ENCODE measurements around the gene SIAE. TPM values are rescaled to one million over a fixed set of nuclear protein-coding genes. Genes with fewer than 3 reads are reported as not detected.

Gene SIAE
- total RNA-seq = 14.9 and 19.1 TPM in 2 replicates

GRCh38 chr11:124673333-124674167 is at the start of gene SIAE, which contains the start of gene SPA17:
SIAE (minus strand) TSS chr11:124673739; CDS start chr11:124673708, 31 bp downstream.
SPA17 (plus strand) TSS chr11:124673904; CDS start chr11:124675265, 1,361 bp downstream.

GRCh38 chr11:124622531-124623451 is 50.7 kb downstream of the SIAE start, which contains the start of gene TBRG1:
TBRG1 (plus strand) TSS chr11:124622864; CDS start chr11:124623084, 220 bp downstream.

GRCh38 chr11:124611064-124611463 is 62.5 kb downstream of the SIAE start, which contains the start of gene PANX3:
PANX3 (plus strand) TSS chr11:124611428; CDS start chr11:124611557, 129 bp downstream.

Other genes with a start within 250 kb of the SIAE start
- not detected in 2 replicates for gene OR8B4, start 248.9 kb downstream of the SIAE start, total RNA-seq
- gene OR8B8, start 228.0 kb downstream of the SIAE start, total RNA-seq = not detected in 2 replicates
- gene OR8B12, start 130.1 kb downstream of the SIAE start, total RNA-seq = not detected in 2 replicates
- not detected in 2 replicates for gene OR8A1, start 103.7 kb downstream of the SIAE start, total RNA-seq
- gene PANX3, start 62.3 kb downstream of the SIAE start, total RNA-seq = not detected in 2 replicates
- gene TBRG1, start 50.9 kb downstream of the SIAE start, total RNA-seq = 22.9 and 24.6 TPM in 2 replicates
- gene SPA17, start 165 bp upstream of the SIAE start, total RNA-seq = 10.3 and 12.4 TPM in 2 replicates
- gene NRGN, start 66.2 kb upstream of the SIAE start, total RNA-seq = 0.14 TPM in 1 of 2 replicates, not detected in the other
- 0.18 and 0.28 TPM in 2 replicates for gene VSIG2, start 78.5 kb upstream of the SIAE start, total RNA-seq
- 0.14 and 0.55 TPM in 2 replicates for gene ESAM, start 88.6 kb upstream of the SIAE start, total RNA-seq
- gene MSANTD2, start 126.7 kb upstream of the SIAE start, total RNA-seq = 4.8 and 5.7 TPM in 2 replicates
- 6.0 and 6.1 TPM in 2 replicates for gene ROBO3, start 191.7 kb upstream of the SIAE start, total RNA-seq
- 0.14 and 0.46 TPM in 2 replicates for gene ROBO4, start 224.1 kb upstream of the SIAE start, total RNA-seq
- not detected in 2 replicates for gene HEPN1, start 245.5 kb upstream of the SIAE start, total RNA-seq

All from smooth muscle cell of bladder (primary cell).